ENCODE measurements around the gene PHF20. TPM values are rescaled to one million over a fixed set of nuclear protein-coding genes. Genes with fewer than 3 reads are reported as not detected.

The PHF20 gene
- total and polyA plus RNA-seq, 2 donors from 2014 or later = 12.3 to 48.4 TPM

GRCh38 chr20:35871259-35871771, 99.5 kb downstream of the PHF20 start:
- Histone ChIP-seq H3K4me1 (ENCODE audit: control insufficient read depth in 2 of 3, insufficient read depth in 2 of 3, low read depth in 1 of 3, low read length in 3 of 3) (peaks cover 0 to 6% (median 0%) of the 10 kb centered on the region in 3 donors), H3K36me3 (ENCODE audit: control insufficient read depth in 2 of 3, insufficient read depth in 3 of 3, low read length in 3 of 3) (peaks cover 0 to 3% (median 0%) of the 10 kb centered on the region in 3 donors), H3K27ac (ENCODE audit: low read depth in 2 of 2, low read length in 2 of 2) (no peak overlapping the region), H3K4me3 (ENCODE audit: low read length in 3 of 3) (no peak overlapping the region), H3K27me3 (ENCODE audit: control insufficient read depth, insufficient read depth, low read length) (no peaks in the 10 kb centered on the region), H3K9ac (ENCODE audit: low read length in 3 of 3) (no peak overlapping the region), H3K9me3 (ENCODE audit: control insufficient read depth in 2 of 3, insufficient read depth in 1 of 3, low read length in 3 of 3) (no peaks in the 10 kb centered on the region)
- intact Hi-C loops (cut with DNase I) = no loop called here
- FAIRE-seq = no peak
- no peak for TF ChIP-seq CTCF (IDR thresholded peaks at IDR 0.05; ENCODE audit: borderline replicate concordance, extremely low read depth, insufficient read depth)
- no peak for DNase-seq

GRCh38 chr20:35876033-35876320, 104.2 kb downstream of the PHF20 start:
- TF ChIP-seq CTCF (IDR thresholded peaks at IDR 0.05; ENCODE audit: borderline replicate concordance, extremely low read depth, insufficient read depth) = no peak
- FAIRE-seq = no peak
- Histone ChIP-seq H3K36me3 (ENCODE audit: control insufficient read depth in 2 of 3, insufficient read depth in 3 of 3, low read length in 3 of 3) (peaks cover 0 to 3% (median 0%) of the 10 kb centered on the region in 3 donors), H3K27me3 (ENCODE audit: control insufficient read depth, insufficient read depth, low read length) (no peaks in the 10 kb centered on the region), H3K27ac (ENCODE audit: low read depth in 2 of 2, low read length in 2 of 2) (peak overlapping the region; percentile 32 to 48), H3K4me3 (ENCODE audit: low read length in 3 of 3) (no peak overlapping the region), H3K4me1 (ENCODE audit: control insufficient read depth in 2 of 3, insufficient read depth in 2 of 3, low read depth in 1 of 3, low read length in 3 of 3) (peaks cover 0 to 6% (median 0%) of the 10 kb centered on the region in 3 donors), H3K9ac (ENCODE audit: low read length in 3 of 3) (peak overlapping the region in 1 of 3 donors; percentile 16), H3K9me3 (ENCODE audit: control insufficient read depth in 2 of 3, insufficient read depth in 1 of 3, low read length in 3 of 3) (no peaks in the 10 kb centered on the region)
- intact Hi-C loops (cut with DNase I) = no loop called here
- DNase-seq = no peak

- H3K36me3 ChIP-seq (ENCODE audit: control insufficient read depth in 2 of 3, insufficient read depth in 3 of 3, low read length in 3 of 3) = peaks cover 0 to 3% (median 0%) of the 10 kb centered on the region in 3 donors
- intact Hi-C loops (cut with DNase I) = no loop called here
- peaks cover 0 to 6% (median 0%) of the 10 kb centered on the region in 3 donors for H3K4me1 ChIP-seq (ENCODE audit: control insufficient read depth in 2 of 3, insufficient read depth in 2 of 3, low read depth in 1 of 3, low read length in 3 of 3)
- H3K4me3 ChIP-seq (ENCODE audit: low read length in 3 of 3) = no peak overlapping the region
- no peaks in the 10 kb centered on the region for H3K9me3 ChIP-seq (ENCODE audit: control insufficient read depth in 2 of 3, insufficient read depth in 1 of 3, low read length in 3 of 3)
- H3K27me3 ChIP-seq (ENCODE audit: control insufficient read depth, insufficient read depth, low read length) = no peaks in the 10 kb centered on the region
- TF ChIP-seq CTCF (IDR thresholded peaks at IDR 0.05; ENCODE audit: borderline replicate concordance, extremely low read depth, insufficient read depth) = no peak
- DNase-seq = no peak
- FAIRE-seq = no peak
- no peak overlapping the region for H3K9ac ChIP-seq (ENCODE audit: low read length in 3 of 3)
- no peak overlapping the region for H3K27ac ChIP-seq (ENCODE audit: low read depth in 2 of 2, low read length in 2 of 2)
Observed at GRCh38 chr20:35877611-35878010, 105.8 kb downstream of the PHF20 start.

GRCh38 chr20:35878113-35878625, 106.4 kb downstream of the PHF20 start:
- intact Hi-C loops (cut with DNase I) = no loop called here
- Histone ChIP-seq H3K4me3 (ENCODE audit: low read length in 3 of 3) (no peak overlapping the region), H3K9me3 (ENCODE audit: control insufficient read depth in 2 of 3, insufficient read depth in 1 of 3, low read length in 3 of 3) (no peaks in the 10 kb centered on the region), H3K27ac (ENCODE audit: low read depth in 2 of 2, low read length in 2 of 2) (no peak overlapping the region), H3K4me1 (ENCODE audit: control insufficient read depth in 2 of 3, insufficient read depth in 2 of 3, low read depth in 1 of 3, low read length in 3 of 3) (peaks cover 0 to 6% (median 0%) of the 10 kb centered on the region in 3 donors), H3K36me3 (ENCODE audit: control insufficient read depth in 2 of 3, insufficient read depth in 3 of 3, low read length in 3 of 3) (peaks cover 0 to 3% (median 0%) of the 10 kb centered on the region in 3 donors), H3K9ac (ENCODE audit: low read length in 3 of 3) (no peak overlapping the region), H3K27me3 (ENCODE audit: control insufficient read depth, insufficient read depth, low read length) (no peaks in the 10 kb centered on the region)
- no peak for TF ChIP-seq CTCF (IDR thresholded peaks at IDR 0.05; ENCODE audit: borderline replicate concordance, extremely low read depth, insufficient read depth)
- FAIRE-seq (no peak), DNase-seq (no peak)
